Cardiac fibroblast (primary cell): ENCODE measurements around the gene WDTC1.
"Not testable (repeated sequence)": the region's sequence is repeated elsewhere in the genome, so short reads cannot be mapped to it uniquely, and the experiment has no call there.

Experiments used
- DNase-seq, 2 donors: peaks; one replicate each; pipeline versions ENCODE4 v3.0.0 to v3.0.0-alpha.2; 2010; ENCODE audit warnings: low read depth in 2 of 2
- H3K4me3 ChIP-seq, 2 donors: replicated peaks in 1 of 2; 1 replicate in 1 of 2; 2 replicates in 1 of 2; pipeline ENCODE4 v1.5.1; 2011; ENCODE audit warnings: low read depth in 2 of 2, low read length in 2 of 2, mild to moderate bottlenecking in 2 of 2, moderate library complexity in 1 of 2
- TF ChIP-seq, protein P1 (sequence below): IDR thresholded peaks from one replicate; pipeline ENCODE4 v1.5.1; 2011; ENCODE audit warnings: low read depth, mild to moderate bottlenecking, low read length, inconsistent platforms

Gene WDTC1

DNA sequence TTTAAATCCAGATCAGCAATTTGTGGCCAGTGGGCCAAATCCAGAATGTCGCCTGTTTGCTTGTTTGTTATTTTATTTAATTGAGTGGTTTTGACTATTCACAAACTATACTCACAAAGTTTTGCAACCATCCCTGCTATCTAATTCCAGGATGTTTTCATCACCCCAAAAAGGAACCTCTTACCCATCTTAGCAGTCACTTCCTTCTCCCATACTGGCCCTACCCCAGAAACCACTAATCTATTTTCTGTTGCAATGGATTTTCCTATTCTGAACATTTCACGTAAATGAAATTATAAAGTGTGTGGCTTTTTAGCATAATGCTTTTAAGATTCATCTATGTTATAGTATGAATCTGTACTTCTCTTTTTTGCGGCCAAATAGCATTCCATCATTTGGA, 41.3 kb downstream of the WDTC1 start:
- no peak for DNase-seq
- TF ChIP-seq, protein P1, sequence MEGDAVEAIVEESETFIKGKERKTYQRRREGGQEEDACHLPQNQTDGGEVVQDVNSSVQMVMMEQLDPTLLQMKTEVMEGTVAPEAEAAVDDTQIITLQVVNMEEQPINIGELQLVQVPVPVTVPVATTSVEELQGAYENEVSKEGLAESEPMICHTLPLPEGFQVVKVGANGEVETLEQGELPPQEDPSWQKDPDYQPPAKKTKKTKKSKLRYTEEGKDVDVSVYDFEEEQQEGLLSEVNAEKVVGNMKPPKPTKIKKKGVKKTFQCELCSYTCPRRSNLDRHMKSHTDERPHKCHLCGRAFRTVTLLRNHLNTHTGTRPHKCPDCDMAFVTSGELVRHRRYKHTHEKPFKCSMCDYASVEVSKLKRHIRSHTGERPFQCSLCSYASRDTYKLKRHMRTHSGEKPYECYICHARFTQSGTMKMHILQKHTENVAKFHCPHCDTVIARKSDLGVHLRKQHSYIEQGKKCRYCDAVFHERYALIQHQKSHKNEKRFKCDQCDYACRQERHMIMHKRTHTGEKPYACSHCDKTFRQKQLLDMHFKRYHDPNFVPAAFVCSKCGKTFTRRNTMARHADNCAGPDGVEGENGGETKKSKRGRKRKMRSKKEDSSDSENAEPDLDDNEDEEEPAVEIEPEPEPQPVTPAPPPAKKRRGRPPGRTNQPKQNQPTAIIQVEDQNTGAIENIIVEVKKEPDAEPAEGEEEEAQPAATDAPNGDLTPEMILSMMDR = no peak
- H3K4me3 ChIP-seq = no peak overlapping the region

DNA sequence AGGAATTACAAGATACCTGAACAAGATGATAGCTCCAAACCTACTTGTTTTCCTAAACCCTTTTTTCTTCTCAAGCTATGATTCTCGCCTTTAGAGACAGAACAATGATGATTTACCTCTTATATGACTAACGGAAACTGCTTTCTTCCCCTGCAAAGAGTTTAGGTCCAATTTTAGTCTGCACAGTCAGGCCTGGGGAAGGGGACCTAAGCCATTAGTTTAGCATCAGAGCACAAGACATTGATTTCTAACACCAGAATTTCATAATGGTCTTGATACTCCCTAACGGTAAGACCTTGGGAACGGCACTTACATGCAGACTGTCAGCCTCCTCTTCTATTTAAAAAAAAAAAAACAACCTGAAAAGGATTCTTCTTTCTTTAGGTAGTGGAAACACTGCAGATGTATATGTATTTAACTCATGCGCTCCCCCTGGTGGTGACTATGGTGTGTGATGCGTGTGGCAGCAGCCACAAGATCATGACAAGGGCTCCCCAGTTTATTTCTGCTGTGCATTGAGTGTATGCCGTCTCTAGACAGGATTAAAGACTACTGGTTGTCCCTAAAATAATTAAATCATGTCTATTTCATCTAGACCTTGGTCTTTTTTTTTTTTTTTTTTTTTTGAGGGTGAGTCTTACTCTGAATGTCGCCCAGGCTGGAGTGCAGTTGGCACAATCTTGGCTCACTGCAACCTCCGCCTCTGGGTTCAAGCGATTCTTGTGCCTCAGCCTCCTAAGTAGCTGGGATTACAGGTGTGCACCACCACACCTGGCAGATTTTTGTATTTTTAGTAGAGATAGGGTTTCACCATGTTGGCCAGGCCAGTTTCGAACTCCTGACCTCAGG, 50.2 kb downstream of the WDTC1 start:
- DNase-seq = peak; percentile 84 to 85
- TF ChIP-seq, protein P1 = peak; percentile 73
- no peak overlapping the region for H3K4me3 ChIP-seq

DNA sequence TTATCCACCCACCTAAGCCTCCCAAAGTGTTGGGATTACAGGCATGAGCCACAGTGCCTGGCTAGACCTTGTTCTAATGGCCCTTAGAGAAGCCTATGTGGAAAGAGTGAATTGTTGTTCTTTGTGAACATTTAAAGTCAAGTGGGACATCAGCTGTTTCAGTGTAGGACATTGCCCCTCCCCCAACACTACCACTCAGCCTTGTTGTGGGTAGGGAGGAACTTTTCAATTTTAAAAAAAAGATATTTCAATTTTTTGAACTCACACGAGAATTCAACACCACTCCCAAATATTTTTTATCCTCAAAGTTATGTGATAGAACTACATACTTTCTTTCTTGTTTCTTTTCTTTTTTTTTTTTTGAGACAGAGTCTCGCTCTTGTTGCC, 50.8 kb downstream of the WDTC1 start:
- H3K4me3 ChIP-seq = no peak overlapping the region
- TF ChIP-seq, protein P1 = no peak
- no peak for DNase-seq

DNA sequence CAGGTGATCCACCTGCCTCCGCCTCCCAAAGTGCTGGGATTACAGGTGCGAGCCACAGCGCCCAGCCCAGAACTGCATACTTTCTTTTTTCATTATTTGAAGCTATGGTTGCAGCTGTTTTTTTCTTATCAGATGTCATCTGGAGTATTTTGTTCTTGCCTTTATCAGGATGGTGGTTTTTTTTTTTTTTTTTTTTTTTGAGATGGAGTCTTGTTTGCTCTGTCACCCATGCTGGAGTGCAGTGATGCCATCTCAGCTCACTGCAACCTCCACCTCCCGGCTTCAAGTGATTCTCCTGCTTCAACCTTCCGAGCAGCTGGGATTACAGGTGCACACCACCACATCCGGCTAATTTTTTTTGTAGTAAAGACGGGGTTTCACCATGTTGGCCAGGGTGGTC, 51.4 kb downstream of the WDTC1 start:
- not testable (repeated sequence) for DNase-seq, H3K4me3 ChIP-seq

DNA sequence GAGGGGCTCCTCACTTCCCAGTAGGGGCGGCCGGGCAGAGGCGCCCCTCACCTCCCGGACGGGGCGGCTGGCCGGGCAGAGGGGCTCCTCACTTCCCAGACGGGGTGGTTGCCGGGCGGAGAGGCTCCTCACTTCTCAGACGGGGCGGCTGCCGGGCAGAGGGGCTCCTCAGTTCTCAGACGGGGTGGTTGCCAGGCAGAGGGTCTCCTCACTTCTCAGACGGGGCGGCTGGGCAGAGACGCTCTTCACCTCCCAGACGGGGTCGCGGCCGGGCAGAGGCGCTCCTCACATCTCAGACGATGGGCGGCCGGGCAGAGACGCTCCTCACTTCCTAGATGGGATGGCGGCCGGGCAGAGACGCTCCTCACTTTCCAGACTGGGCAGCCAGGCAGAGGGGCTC, 54.7 kb downstream of the WDTC1 start:
- H3K4me3 ChIP-seq, DNase-seq: not testable (repeated sequence)

DNA sequence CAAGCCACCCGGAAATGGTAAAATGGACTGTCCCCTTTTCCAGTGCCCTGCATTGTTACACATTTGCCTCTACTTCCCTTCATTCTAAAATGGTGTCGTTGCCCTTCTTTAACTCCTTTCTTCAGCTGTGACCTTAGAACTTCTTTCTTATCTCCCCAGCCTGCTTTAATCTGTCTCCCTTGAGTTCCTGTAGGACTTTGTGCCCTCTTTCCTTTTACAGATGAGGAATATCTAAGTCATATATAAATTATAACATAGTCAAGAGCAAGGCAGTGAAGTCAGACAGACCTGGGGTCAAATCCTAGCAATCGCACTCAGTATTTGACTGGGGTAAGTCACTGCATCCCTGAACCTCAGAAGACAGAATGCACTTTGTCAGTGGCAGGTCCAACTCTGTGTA, 56.1 kb downstream of the WDTC1 start:
- TF ChIP-seq, protein P1 = no peak
- no peak overlapping the region for H3K4me3 ChIP-seq
- DNase-seq = no peak

DNA sequence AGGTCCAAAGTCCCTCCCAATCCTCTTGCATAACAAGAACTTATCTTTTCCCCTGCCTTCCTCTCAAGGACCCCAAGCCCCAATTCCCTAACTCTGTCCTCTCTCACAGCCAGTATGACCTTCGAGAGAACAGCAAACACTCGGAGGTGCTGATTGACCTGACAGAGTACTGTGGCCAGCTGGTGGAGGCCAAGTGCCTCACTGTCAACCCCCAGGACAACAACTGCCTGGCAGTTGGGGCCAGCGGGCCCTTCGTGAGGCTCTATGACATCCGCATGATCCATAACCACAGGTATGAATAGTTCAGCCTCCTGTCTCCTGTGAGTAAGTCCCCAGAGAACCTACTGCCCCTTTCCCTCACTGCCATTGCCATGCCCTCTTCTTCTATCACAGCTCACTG, 57.7 kb downstream of the WDTC1 start:
- peak in 1 of 2 donors; percentile 54 for DNase-seq
- TF ChIP-seq, protein P1 = no peak
- no peak overlapping the region for H3K4me3 ChIP-seq

DNA sequence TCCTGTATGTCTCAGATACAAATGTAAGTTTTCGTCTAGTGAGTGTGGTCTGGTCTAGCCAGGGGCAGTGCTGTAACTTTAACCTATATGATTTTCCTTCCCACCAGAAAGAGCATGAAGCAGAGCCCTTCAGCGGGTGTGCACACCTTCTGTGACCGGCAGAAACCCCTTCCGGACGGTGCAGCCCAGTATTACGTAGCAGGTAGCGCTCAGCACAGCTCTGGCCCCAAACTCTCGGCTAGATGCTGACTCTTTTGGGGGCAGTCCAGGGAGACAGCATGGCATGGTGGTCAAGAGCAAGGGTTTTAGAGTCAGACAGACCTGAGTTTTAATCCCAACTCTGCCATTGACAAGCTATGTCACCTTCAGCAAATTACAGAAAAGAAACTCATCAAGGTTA, 59.5 kb downstream of the WDTC1 start:
- TF ChIP-seq, protein P1 = no peak
- DNase-seq = no peak
- H3K4me3 ChIP-seq = no peak overlapping the region
